Measurements from ENCODE around the gene BHLHA15. TPM values are rescaled to one million over a fixed set of nuclear protein-coding genes. Genes with fewer than 3 reads are reported as not detected.

BHLHA15 gene
- total RNA-seq, 1 experiment from 2014 or later: 2.8 TPM

DNA sequence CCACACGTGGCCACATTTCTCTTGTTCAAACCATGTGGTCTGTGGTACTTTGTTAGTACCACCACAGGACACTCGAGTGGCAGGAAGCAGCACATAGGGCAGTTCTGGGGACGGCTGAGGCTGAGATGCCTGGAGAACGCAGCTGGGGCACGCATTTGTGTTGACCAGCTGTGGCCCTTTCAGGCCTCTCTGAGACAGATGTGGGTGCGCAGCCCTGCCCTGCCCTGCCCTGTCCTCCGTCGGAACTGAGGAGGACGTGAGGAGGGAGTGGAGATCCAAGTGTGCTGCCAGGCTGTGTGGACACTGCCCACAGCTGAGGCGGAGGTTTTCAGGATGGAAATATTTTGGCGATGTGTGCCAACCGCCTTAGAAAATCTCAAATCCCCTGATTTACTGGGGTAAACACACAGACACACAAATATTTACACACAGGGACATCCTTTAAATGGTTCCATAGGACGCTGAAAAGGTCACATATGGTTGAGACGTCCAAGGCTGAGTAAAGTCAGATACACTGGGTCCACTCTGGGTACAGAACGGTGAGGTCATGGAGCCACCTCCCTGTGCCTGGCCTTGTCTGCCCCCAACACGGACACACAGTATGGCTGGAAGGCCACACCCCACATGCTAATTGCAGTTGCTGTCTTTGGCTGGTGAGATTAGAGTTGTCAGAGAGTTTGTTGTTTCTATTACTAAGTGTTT, 14.8 kb downstream of the BHLHA15 start:
- ChIA-PET POLR2A (no interaction called here), CTCF (no interaction called here)
- no peak overlapping the region for H3K27ac Mint-ChIP-seq
- H3K27me3 Mint-ChIP-seq (ENCODE audit: low read depth): no peaks in the 10 kb centered on the region
- H3K9me3 Mint-ChIP-seq: no peaks in the 10 kb centered on the region
- TF ChIP-seq FOXJ3 (CRISPR knock-in tag; IDR thresholded peaks at IDR 0.05; ENCODE audit: borderline replicate concordance) (no peak), ESRRA (CRISPR knock-in tag; IDR thresholded peaks at IDR 0.05; ENCODE audit: borderline replicate concordance) (no peak), RORB (CRISPR knock-in tag; IDR thresholded peaks at IDR 0.05) (no peak), GRHL2 (CRISPR knock-in tag; IDR thresholded peaks at IDR 0.05; ENCODE audit: insufficient replicate concordance, severe bottlenecking) (no peak), KAT7 (CRISPR knock-in tag; IDR thresholded peaks at IDR 0.05; ENCODE audit: borderline replicate concordance) (no peak), SMAD4 (CRISPR knock-in tag; IDR thresholded peaks at IDR 0.05) (no peak), HMGA2 (CRISPR knock-in tag; IDR thresholded peaks at IDR 0.05) (no peak), ZNF121 (CRISPR knock-in tag; IDR thresholded peaks at IDR 0.05) (no peak), TEAD1 (CRISPR knock-in tag; IDR thresholded peaks at IDR 0.05) (no peak), ZNF219 (CRISPR knock-in tag; IDR thresholded peaks at IDR 0.05; ENCODE audit: borderline replicate concordance) (no peak)
- TF ChIP-seq, protein P1, sequence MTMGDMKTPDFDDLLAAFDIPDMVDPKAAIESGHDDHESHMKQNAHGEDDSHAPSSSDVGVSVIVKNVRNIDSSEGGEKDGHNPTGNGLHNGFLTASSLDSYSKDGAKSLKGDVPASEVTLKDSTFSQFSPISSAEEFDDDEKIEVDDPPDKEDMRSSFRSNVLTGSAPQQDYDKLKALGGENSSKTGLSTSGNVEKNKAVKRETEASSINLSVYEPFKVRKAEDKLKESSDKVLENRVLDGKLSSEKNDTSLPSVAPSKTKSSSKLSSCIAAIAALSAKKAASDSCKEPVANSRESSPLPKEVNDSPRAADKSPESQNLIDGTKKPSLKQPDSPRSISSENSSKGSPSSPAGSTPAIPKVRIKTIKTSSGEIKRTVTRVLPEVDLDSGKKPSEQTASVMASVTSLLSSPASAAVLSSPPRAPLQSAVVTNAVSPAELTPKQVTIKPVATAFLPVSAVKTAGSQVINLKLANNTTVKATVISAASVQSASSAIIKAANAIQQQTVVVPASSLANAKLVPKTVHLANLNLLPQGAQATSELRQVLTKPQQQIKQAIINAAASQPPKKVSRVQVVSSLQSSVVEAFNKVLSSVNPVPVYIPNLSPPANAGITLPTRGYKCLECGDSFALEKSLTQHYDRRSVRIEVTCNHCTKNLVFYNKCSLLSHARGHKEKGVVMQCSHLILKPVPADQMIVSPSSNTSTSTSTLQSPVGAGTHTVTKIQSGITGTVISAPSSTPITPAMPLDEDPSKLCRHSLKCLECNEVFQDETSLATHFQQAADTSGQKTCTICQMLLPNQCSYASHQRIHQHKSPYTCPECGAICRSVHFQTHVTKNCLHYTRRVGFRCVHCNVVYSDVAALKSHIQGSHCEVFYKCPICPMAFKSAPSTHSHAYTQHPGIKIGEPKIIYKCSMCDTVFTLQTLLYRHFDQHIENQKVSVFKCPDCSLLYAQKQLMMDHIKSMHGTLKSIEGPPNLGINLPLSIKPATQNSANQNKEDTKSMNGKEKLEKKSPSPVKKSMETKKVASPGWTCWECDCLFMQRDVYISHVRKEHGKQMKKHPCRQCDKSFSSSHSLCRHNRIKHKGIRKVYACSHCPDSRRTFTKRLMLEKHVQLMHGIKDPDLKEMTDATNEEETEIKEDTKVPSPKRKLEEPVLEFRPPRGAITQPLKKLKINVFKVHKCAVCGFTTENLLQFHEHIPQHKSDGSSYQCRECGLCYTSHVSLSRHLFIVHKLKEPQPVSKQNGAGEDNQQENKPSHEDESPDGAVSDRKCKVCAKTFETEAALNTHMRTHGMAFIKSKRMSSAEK (CRISPR knock-in tag; IDR thresholded peaks at IDR 0.05; ENCODE audit: borderline replicate concordance): no peak
- TF ChIP-seq, protein P2, sequence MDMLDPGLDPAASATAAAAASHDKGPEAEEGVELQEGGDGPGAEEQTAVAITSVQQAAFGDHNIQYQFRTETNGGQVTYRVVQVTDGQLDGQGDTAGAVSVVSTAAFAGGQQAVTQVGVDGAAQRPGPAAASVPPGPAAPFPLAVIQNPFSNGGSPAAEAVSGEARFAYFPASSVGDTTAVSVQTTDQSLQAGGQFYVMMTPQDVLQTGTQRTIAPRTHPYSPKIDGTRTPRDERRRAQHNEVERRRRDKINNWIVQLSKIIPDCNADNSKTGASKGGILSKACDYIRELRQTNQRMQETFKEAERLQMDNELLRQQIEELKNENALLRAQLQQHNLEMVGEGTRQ (CRISPR knock-in tag; IDR thresholded peaks at IDR 0.05): no peak
- TF ChIP-seq, protein P3, sequence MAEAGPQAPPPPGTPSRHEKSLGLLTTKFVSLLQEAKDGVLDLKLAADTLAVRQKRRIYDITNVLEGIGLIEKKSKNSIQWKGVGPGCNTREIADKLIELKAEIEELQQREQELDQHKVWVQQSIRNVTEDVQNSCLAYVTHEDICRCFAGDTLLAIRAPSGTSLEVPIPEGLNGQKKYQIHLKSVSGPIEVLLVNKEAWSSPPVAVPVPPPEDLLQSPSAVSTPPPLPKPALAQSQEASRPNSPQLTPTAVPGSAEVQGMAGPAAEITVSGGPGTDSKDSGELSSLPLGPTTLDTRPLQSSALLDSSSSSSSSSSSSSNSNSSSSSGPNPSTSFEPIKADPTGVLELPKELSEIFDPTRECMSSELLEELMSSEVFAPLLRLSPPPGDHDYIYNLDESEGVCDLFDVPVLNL (CRISPR knock-in tag; IDR thresholded peaks at IDR 0.05; ENCODE audit: borderline replicate concordance, low read depth): no peak
- TF ChIP-seq, protein P4, sequence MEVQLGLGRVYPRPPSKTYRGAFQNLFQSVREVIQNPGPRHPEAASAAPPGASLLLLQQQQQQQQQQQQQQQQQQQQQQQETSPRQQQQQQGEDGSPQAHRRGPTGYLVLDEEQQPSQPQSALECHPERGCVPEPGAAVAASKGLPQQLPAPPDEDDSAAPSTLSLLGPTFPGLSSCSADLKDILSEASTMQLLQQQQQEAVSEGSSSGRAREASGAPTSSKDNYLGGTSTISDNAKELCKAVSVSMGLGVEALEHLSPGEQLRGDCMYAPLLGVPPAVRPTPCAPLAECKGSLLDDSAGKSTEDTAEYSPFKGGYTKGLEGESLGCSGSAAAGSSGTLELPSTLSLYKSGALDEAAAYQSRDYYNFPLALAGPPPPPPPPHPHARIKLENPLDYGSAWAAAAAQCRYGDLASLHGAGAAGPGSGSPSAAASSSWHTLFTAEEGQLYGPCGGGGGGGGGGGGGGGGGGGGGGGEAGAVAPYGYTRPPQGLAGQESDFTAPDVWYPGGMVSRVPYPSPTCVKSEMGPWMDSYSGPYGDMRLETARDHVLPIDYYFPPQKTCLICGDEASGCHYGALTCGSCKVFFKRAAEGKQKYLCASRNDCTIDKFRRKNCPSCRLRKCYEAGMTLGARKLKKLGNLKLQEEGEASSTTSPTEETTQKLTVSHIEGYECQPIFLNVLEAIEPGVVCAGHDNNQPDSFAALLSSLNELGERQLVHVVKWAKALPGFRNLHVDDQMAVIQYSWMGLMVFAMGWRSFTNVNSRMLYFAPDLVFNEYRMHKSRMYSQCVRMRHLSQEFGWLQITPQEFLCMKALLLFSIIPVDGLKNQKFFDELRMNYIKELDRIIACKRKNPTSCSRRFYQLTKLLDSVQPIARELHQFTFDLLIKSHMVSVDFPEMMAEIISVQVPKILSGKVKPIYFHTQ (CRISPR knock-in tag; IDR thresholded peaks at IDR 0.05): no peak
- TF ChIP-seq, protein P5, sequence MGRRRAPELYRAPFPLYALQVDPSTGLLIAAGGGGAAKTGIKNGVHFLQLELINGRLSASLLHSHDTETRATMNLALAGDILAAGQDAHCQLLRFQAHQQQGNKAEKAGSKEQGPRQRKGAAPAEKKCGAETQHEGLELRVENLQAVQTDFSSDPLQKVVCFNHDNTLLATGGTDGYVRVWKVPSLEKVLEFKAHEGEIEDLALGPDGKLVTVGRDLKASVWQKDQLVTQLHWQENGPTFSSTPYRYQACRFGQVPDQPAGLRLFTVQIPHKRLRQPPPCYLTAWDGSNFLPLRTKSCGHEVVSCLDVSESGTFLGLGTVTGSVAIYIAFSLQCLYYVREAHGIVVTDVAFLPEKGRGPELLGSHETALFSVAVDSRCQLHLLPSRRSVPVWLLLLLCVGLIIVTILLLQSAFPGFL (CRISPR knock-in tag; IDR thresholded peaks at IDR 0.05; ENCODE audit: borderline replicate concordance): no peak
- TF ChIP-seq, protein P6, sequence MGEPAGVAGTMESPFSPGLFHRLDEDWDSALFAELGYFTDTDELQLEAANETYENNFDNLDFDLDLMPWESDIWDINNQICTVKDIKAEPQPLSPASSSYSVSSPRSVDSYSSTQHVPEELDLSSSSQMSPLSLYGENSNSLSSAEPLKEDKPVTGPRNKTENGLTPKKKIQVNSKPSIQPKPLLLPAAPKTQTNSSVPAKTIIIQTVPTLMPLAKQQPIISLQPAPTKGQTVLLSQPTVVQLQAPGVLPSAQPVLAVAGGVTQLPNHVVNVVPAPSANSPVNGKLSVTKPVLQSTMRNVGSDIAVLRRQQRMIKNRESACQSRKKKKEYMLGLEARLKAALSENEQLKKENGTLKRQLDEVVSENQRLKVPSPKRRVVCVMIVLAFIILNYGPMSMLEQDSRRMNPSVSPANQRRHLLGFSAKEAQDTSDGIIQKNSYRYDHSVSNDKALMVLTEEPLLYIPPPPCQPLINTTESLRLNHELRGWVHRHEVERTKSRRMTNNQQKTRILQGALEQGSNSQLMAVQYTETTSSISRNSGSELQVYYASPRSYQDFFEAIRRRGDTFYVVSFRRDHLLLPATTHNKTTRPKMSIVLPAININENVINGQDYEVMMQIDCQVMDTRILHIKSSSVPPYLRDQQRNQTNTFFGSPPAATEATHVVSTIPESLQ (CRISPR knock-in tag; IDR thresholded peaks at IDR 0.05): no peak
- TF ChIP-seq, protein P7, sequence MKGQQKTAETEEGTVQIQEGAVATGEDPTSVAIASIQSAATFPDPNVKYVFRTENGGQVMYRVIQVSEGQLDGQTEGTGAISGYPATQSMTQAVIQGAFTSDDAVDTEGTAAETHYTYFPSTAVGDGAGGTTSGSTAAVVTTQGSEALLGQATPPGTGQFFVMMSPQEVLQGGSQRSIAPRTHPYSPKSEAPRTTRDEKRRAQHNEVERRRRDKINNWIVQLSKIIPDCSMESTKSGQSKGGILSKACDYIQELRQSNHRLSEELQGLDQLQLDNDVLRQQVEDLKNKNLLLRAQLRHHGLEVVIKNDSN (CRISPR knock-in tag; IDR thresholded peaks at IDR 0.05): no peak
- TF ChIP-seq, protein P8, sequence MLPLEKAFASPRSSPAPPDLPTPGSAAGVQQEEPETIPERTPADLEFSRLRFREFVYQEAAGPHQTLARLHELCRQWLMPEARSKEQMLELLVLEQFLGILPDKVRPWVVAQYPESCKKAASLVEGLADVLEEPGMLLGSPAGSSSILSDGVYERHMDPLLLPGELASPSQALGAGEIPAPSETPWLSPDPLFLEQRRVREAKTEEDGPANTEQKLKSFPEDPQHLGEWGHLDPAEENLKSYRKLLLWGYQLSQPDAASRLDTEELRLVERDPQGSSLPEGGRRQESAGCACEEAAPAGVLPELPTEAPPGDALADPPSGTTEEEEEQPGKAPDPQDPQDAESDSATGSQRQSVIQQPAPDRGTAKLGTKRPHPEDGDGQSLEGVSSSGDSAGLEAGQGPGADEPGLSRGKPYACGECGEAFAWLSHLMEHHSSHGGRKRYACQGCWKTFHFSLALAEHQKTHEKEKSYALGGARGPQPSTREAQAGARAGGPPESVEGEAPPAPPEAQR (CRISPR knock-in tag; IDR thresholded peaks at IDR 0.05): no peak
- TF ChIP-seq, protein P9, sequence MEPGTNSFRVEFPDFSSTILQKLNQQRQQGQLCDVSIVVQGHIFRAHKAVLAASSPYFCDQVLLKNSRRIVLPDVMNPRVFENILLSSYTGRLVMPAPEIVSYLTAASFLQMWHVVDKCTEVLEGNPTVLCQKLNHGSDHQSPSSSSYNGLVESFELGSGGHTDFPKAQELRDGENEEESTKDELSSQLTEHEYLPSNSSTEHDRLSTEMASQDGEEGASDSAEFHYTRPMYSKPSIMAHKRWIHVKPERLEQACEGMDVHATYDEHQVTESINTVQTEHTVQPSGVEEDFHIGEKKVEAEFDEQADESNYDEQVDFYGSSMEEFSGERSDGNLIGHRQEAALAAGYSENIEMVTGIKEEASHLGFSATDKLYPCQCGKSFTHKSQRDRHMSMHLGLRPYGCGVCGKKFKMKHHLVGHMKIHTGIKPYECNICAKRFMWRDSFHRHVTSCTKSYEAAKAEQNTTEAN (CRISPR knock-in tag; IDR thresholded peaks at IDR 0.05): no peak
- no peaks in the 10 kb centered on the region for H3K4me1 Mint-ChIP-seq
- DNase-seq (ENCODE audit: low spot score): no peak
- ATAC-seq: no peak
- no peak overlapping the region for H3K4me3 Mint-ChIP-seq
- no peaks in the 10 kb centered on the region for H3K36me3 Mint-ChIP-seq

Measured in WTC11 (cell line).